ENCODE measurements around the gene INO80E. TPM values are rescaled to one million over a fixed set of nuclear protein-coding genes. Genes with fewer than 3 reads are reported as not detected.

INO80E gene, protein sequence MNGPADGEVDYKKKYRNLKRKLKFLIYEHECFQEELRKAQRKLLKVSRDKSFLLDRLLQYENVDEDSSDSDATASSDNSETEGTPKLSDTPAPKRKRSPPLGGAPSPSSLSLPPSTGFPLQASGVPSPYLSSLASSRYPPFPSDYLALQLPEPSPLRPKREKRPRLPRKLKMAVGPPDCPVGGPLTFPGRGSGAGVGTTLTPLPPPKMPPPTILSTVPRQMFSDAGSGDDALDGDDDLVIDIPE
- total RNA-seq = 22.8 TPM

GRCh38 chr16:29995911-29996765 lies at the start of gene INO80E:
TSS of gene INO80E (plus strand) at chr16:29996241. CDS start at chr16:29996311, 70 bp downstream.

GRCh38 chr16:29961479-29962343 lies 34.3 kb upstream of the INO80E start, which contains the start of gene TMEM219:
TSS of gene TMEM219 (plus strand) at chr16:29962079. CDS start at chr16:29963144, 1,065 bp downstream.

DNA sequence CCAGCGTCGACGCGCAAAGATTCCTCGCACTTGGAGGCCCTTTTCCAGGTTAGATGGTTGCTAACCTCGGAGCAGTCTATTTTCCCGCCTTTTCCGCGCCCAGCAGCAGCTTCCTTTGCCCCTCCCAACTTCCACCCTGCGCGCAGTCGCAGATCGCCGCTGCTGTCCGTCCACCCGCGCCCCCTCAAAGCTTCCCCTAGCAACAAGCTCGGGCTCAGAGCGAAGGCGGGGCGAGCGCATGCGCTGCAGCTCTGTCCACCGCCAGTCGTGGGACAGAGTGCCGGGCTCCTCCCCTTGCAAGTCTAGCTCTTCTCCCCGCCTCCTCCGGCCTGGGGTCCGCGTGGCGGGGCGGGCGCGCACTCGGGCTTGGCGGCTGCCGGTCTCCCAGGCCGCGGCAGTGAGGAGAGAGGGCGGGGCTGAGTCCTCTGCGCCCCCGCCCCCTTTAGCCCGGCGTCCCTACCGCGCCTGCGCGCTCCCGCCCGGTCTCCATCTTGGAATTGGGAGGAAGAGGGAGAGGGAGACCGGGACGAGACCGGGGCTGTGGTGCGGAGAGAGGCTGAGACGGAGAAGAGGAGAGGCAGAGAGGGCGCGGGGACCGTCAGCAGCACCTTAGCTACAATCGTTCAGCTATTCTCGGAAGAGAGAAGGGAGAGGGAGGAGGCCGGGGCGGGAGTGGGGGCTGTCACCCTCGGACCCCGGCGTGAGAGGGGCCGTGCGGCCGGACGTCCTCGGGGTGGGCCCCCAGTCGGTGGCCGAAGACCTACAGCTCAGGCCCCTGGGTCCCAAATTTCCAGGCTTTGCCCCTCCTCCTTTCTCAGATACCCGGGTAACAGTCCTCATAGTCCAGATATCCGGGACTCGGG lies 22.4 kb upstream of the INO80E start, which contains the start of gene TAOK2:
Gene TAOK2 (plus strand): TSS at position 485 of the 863 bp plus-strand sequence. CDS start 3,905 bp downstream, outside the sequence.

GRCh38 chr16:29995324-29995910 lies 624 bp upstream of the INO80E start, which contains the start of gene HIRIP3:
TSS of gene HIRIP3 (minus strand) at chr16:29995617. CDS start at chr16:29995605, 12 bp downstream.

GRCh38 chr16:30010844-30011713 lies 15.0 kb downstream of the INO80E start, which contains the start of gene DOC2A:
TSS of gene DOC2A (minus strand) at chr16:30011027. CDS start at chr16:30010222, 805 bp downstream.

GRCh38 chr16:30022887-30023286 lies 26.8 kb downstream of the INO80E start, which contains the start of gene C16orf92:
TSS of gene C16orf92 (plus strand) at chr16:30023198. CDS start at chr16:30023341, 143 bp downstream.

DNA sequence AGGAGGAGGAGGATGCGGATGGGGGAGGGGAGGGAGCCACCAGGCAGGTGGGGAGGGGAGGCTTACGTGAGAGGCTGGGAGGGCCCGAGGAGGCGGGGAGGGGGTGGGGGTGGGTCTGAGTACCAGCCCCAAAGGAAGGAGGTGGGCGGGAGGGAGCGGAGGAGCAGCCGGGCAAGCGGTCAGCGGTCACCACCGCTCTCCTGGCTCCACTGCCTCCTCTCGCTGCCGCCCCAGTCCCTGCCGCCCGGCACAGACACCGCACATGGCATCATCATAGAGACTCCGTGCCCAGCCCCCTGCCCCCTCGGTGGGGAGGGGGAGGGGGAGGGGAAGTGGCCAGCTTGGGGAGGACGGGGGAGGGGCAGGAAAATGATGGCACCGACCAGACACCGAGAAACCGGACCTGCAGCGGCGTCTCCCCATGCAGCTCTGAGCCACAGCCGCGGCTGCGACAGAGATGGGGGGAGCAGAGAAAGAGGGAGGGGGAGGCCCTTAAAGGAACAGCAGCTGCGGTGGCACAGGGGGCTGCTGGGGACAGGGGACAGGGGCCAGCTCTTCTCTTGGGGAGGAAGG lies 34.9 kb downstream of the INO80E start, which contains the start of gene TLCD3B:
Gene TLCD3B (minus strand): TSS at position 431 of the 573 bp plus-strand sequence. CDS start 744 bp downstream, outside the sequence.

Other genes starting within 250 kb of the INO80E start
- not detected for gene ZG16, start 218.0 kb upstream of the INO80E start, total RNA-seq
- 52.9 TPM for gene KIF22, start 205.5 kb upstream of the INO80E start, total RNA-seq
- 292 TPM for gene MAZ, start 189.7 kb upstream of the INO80E start, total RNA-seq
- 36.0 TPM for gene PRRT2, start 184.0 kb upstream of the INO80E start, total RNA-seq
- gene PAGR1, start 180.1 kb upstream of the INO80E start, total RNA-seq = 18.8 TPM
- 5.6 TPM for gene MVP, start 175.8 kb upstream of the INO80E start, total RNA-seq
- gene CDIPT, start 133.0 kb upstream of the INO80E start, total RNA-seq = 48.8 TPM
- gene SEZ6L2, start 96.7 kb upstream of the INO80E start, total RNA-seq = 52.0 TPM
- 13.1 TPM for gene ASPHD1, start 95.8 kb upstream of the INO80E start, total RNA-seq
- gene KCTD13, start 70.0 kb upstream of the INO80E start, total RNA-seq = 36.6 TPM
- gene TMEM219, start 34.2 kb upstream of the INO80E start, total RNA-seq = 25.4 TPM
- gene TAOK2, start 22.4 kb upstream of the INO80E start, total RNA-seq = 55.4 TPM
- 18.8 TPM for gene HIRIP3, start 624 bp upstream of the INO80E start, total RNA-seq
- 17.2 TPM for gene DOC2A, start 14.8 kb downstream of the INO80E start, total RNA-seq
- gene C16orf92, start 27.0 kb downstream of the INO80E start, total RNA-seq = not detected
- 24.4 TPM for gene TLCD3B, start 35.0 kb downstream of the INO80E start, total RNA-seq
- gene ALDOA, start 69.5 kb downstream of the INO80E start, total RNA-seq = 89.8 TPM
- gene PPP4C, start 79.8 kb downstream of the INO80E start, total RNA-seq = 60.4 TPM
- gene TBX6, start 95.7 kb downstream of the INO80E start, total RNA-seq = 0.31 TPM
- gene YPEL3, start 100.0 kb downstream of the INO80E start, total RNA-seq = 29.1 TPM
- gene GDPD3, start 117.3 kb downstream of the INO80E start, total RNA-seq = 1.9 TPM
- gene MAPK3, start 127.0 kb downstream of the INO80E start, total RNA-seq = 26.0 TPM
- 26.3 TPM for gene CORO1A, start 187.4 kb downstream of the INO80E start, total RNA-seq
- gene BOLA2B, start 197.4 kb downstream of the INO80E start, total RNA-seq = 16.9 TPM
- gene SLX1A, start 197.6 kb downstream of the INO80E start, total RNA-seq = 27.2 TPM
- gene SULT1A3, start 203.0 kb downstream of the INO80E start, total RNA-seq = 7.8 TPM